ENCODE results near the gene RNF135.
"Not testable (repeated sequence)": the region's sequence is repeated elsewhere in the genome, so short reads cannot be mapped to it uniquely, and the experiment has no call there.

Gene RNF135

DNA sequence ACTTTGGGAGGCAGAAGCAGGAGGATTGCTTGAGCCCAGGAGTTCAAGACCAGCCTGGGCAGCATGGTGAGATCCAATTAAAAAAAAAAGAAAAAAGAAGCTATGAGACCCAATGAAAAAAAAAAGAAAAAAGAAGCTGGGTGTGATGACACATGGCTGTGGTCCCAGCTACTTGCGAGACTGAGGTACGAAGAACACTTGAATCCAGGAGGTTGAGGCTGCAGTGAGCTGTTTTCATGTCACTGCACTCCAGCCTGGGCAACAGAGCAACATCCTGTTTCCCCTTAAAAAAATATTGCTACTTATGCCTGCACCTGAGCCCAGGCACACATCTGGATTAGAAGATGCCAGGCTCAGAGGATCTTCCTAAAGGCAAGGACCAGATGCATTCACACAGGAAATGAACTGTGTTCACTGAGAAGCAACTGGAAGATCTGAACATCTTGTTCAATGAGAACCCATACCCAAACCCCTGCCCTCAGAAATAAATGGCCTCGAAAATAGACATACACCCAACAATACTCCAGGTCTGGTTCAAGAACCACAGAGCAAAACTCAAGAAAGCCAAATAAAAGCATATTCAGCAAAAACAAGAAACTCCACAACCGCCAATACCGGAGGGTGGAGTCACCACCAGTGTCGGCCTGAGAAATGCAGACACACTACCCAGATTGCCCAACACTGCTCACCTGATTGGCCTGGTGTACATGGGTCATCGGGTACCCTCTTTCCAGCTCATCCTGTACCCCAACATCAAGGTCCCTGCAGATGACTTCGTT lies 4.4 kb downstream of the RNF135 start:
- Histone ChIP-seq H3K27ac (ENCODE audit: low read length) (no peak overlapping the region), H3K36me3 (replicated peaks; ENCODE audit: insufficient read depth, low read length) (no peaks in the 10 kb centered on the region), H3K27me3 (replicated peaks; ENCODE audit: insufficient read depth, low read length) (no peaks in the 10 kb centered on the region), H3K9me3 (replicated peaks; ENCODE audit: insufficient read depth, low read length) (no peaks in the 10 kb centered on the region), H3F3A (ENCODE audit: insufficient read depth, low read length) (peaks cover 5% of the 10 kb centered on the region), H4K20me1 (ENCODE audit: insufficient read depth, low read length) (no peaks in the 10 kb centered on the region), H3K79me2 (ENCODE audit: low read length) (peaks cover 15% of the 10 kb centered on the region), H3K9ac (ENCODE audit: low read length) (no peak overlapping the region), H2AFZ (ENCODE audit: low read length) (no peak overlapping the region), H3K4me3 (ENCODE audit: low read length) (no peak overlapping the region), H3K4me2 (ENCODE audit: low read depth, low read length) (no peak overlapping the region), H3K9me2 (replicated peaks; ENCODE audit: insufficient read depth, low read length) (no peaks in the 10 kb centered on the region), H3K4me1 (ENCODE audit: low read length) (peaks cover 4% of the 10 kb centered on the region; the same call in 1 of the 2 replicates)
- TF ChIP-seq EZH2 (optimal IDR thresholded peaks at IDR 0.05; ENCODE audit: low read depth, low read length) (no peak), EZH2phosphoT487 (IDR thresholded peaks at IDR 0.05; ENCODE audit: low read length) (no peak)
- TF ChIP-seq, protein P1, sequence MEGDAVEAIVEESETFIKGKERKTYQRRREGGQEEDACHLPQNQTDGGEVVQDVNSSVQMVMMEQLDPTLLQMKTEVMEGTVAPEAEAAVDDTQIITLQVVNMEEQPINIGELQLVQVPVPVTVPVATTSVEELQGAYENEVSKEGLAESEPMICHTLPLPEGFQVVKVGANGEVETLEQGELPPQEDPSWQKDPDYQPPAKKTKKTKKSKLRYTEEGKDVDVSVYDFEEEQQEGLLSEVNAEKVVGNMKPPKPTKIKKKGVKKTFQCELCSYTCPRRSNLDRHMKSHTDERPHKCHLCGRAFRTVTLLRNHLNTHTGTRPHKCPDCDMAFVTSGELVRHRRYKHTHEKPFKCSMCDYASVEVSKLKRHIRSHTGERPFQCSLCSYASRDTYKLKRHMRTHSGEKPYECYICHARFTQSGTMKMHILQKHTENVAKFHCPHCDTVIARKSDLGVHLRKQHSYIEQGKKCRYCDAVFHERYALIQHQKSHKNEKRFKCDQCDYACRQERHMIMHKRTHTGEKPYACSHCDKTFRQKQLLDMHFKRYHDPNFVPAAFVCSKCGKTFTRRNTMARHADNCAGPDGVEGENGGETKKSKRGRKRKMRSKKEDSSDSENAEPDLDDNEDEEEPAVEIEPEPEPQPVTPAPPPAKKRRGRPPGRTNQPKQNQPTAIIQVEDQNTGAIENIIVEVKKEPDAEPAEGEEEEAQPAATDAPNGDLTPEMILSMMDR (IDR thresholded peaks at IDR 0.05; ENCODE audit: low read length): no peak
- DNase-seq: no peak

DNA sequence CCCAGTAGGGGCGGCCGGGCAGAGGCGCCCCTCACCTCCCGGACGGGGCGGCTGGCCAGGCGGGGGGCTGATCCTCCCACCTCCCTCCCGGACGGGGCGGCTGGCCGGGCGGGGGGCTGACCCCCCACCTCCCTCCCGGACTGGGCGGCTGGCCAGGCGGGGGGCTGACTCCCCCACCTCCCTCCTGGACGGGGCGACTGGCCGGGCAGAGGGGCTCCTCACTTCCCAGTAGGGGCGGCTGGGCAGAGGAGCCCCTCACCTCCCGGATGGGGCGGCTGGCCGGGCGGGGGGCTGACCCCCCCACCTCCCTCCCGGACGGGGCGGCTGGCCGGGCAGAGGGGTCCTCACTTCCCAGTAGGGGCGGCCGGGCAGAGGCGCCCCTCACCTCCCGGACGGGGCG lies 9.1 kb downstream of the RNF135 start:
- H3K36me3 ChIP-seq (replicated peaks; ENCODE audit: insufficient read depth, low read length); H3K4me1 ChIP-seq (ENCODE audit: low read length); H3K4me2 ChIP-seq (ENCODE audit: low read depth, low read length); H3K9me2 ChIP-seq (replicated peaks; ENCODE audit: insufficient read depth, low read length); H3K79me2 ChIP-seq (ENCODE audit: low read length); H3K27me3 ChIP-seq (replicated peaks; ENCODE audit: insufficient read depth, low read length); H3F3A ChIP-seq (ENCODE audit: insufficient read depth, low read length); H2AFZ ChIP-seq (ENCODE audit: low read length); DNase-seq; H4K20me1 ChIP-seq (ENCODE audit: insufficient read depth, low read length); H3K9ac ChIP-seq (ENCODE audit: low read length); H3K27ac ChIP-seq (ENCODE audit: low read length); H3K9me3 ChIP-seq (replicated peaks; ENCODE audit: insufficient read depth, low read length); H3K4me3 ChIP-seq (ENCODE audit: low read length): not testable (repeated sequence)

DNA sequence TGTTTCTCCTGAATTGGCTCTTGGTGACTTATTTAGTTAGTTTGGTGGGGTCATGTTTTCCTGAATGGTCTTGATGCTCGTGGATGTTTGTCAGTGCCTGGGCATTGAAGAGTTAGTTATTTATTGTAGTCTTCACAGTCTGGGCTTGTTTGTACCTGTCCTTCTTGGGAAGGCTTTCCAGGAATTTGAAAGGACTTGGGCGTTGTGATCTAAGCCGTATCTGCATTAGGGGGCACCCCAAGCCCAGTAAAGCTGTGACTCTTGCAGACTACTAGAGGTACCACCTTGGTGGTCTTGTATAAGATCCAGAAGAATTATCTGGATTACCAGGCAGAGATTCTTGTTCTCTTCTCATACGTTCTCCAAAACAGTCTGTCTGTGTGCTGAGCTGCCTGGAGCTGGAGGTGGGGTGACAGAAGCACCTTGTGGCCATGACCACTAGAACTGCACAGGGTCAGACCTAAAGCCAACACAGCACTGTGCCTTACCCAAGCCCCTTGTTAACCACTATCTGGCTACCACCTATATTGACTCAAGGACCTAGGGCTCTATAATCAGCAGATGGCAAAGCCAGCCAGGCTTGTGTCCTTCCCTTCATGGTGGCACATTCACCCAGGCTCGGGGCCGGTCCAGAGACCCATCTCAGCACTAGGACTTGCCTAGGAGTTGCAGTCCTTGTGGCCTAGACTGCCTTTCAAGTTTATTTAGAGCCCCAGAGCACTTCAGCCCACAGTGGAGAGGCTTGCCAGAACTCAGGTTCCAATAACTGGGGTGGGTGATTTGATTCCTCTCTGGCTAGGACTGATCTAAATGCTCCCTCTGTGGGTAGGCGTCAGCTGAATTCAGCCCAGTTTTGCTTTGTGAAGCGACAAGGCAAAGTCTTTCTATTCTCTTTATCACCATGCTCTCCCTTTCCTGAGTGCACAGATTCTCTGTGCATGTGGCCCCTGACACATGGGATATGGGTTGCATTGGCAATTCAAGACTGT lies 11.0 kb downstream of the RNF135 start:
- Histone ChIP-seq H4K20me1 (ENCODE audit: insufficient read depth, low read length) (no peaks in the 10 kb centered on the region), H3K9me2 (replicated peaks; ENCODE audit: insufficient read depth, low read length) (no peaks in the 10 kb centered on the region), H3F3A (ENCODE audit: insufficient read depth, low read length) (no peaks in the 10 kb centered on the region), H3K27ac (ENCODE audit: low read length) (no peak overlapping the region), H3K4me3 (ENCODE audit: low read length) (no peak overlapping the region), H3K4me1 (ENCODE audit: low read length) (no peaks in the 10 kb centered on the region), H3K9me3 (replicated peaks; ENCODE audit: insufficient read depth, low read length) (no peaks in the 10 kb centered on the region), H3K36me3 (replicated peaks; ENCODE audit: insufficient read depth, low read length) (no peaks in the 10 kb centered on the region), H3K9ac (ENCODE audit: low read length) (no peak overlapping the region), H3K4me2 (ENCODE audit: low read depth, low read length) (no peak overlapping the region), H3K79me2 (ENCODE audit: low read length) (no peaks in the 10 kb centered on the region), H3K27me3 (replicated peaks; ENCODE audit: insufficient read depth, low read length) (no peaks in the 10 kb centered on the region), H2AFZ (ENCODE audit: low read length) (no peak overlapping the region)
- DNase-seq: no peak
- TF ChIP-seq EZH2 (optimal IDR thresholded peaks at IDR 0.05; ENCODE audit: low read depth, low read length): no peak
- TF ChIP-seq, protein P1 (IDR thresholded peaks at IDR 0.05; ENCODE audit: low read length): no peak
- TF ChIP-seq EZH2phosphoT487 (IDR thresholded peaks at IDR 0.05; ENCODE audit: low read length): no peak
